Liver (tissue), 9 donors: ENCODE measurements around the gene CSMD2. TPM values are rescaled to one million over a fixed set of nuclear protein-coding genes. Genes with fewer than 3 reads are reported as not detected.
A peak's percentile ranks its signal among the peaks of the same experiment; 100 is the strongest.

Source experiments
- DNase-seq: peaks from one replicate; pipeline ENCODE4 v3.0.0-alpha.2; 2017; ENCODE audit warnings: low spot score
- H3K27ac ChIP-seq, 2 donors: one replicate each; pipeline ENCODE4 v1.7.0; 2013; ENCODE audit warnings: inconsistent platforms in 2 of 2, low read length in 2 of 2, control low read depth in 1 of 2, low read depth in 1 of 2, mild to moderate bottlenecking in 1 of 2
- H3K27me3 ChIP-seq, 4 donors: one replicate each; pipeline versions ENCODE4 v1.6.1 to v1.7.0; 2013; ENCODE audit warnings: low read length in 3 of 4, inconsistent platforms in 1 of 4, mild to moderate bottlenecking in 1 of 4, moderate library complexity in 1 of 4; ENCODE audit not compliant: control insufficient read depth in 4 of 4, insufficient read depth in 4 of 4
- H3K36me3 ChIP-seq, 4 donors: one replicate each; pipeline versions ENCODE4 v1.6.1 to v1.7.0; 2013; ENCODE audit warnings: low read length in 3 of 4, mild to moderate bottlenecking in 3 of 4, low read depth in 1 of 4, moderate library complexity in 1 of 4; ENCODE audit not compliant: control insufficient read depth in 4 of 4, insufficient read depth in 3 of 4
- H3K4me1 ChIP-seq, 4 donors: one replicate each; pipeline versions ENCODE4 v1.6.1 to v1.7.0; 2013; ENCODE audit warnings: low read length in 3 of 4, mild to moderate bottlenecking in 3 of 4, moderate library complexity in 1 of 4; ENCODE audit not compliant: control insufficient read depth in 4 of 4, insufficient read depth in 4 of 4
- H3K4me3 ChIP-seq, 3 donors: one replicate each; pipeline versions ENCODE4 v1.6.1 to v1.7.0; 2013; ENCODE audit warnings: low read length in 3 of 3, control low read depth in 1 of 3, low read depth in 1 of 3, mild to moderate bottlenecking in 1 of 3
- H3K9ac ChIP-seq, 2 donors: one replicate each; pipeline ENCODE4 v1.7.0; 2013; ENCODE audit warnings: low read length in 2 of 2, mild to moderate bottlenecking in 2 of 2, moderate library complexity in 2 of 2, control low read depth in 1 of 2, low read depth in 1 of 2
- H3K9me3 ChIP-seq, 4 donors: one replicate each; pipeline versions ENCODE4 v1.6.1 to v1.7.0; 2013; ENCODE audit warnings: low read length in 3 of 4; ENCODE audit not compliant: control insufficient read depth in 4 of 4
- ATF3 ChIP-seq: IDR thresholded peaks from 2 replicates; pipeline ENCODE4 v1.6.1; 2016; ENCODE audit warnings: antibody characterized with exemption
- EGR1 ChIP-seq, 2 donors: IDR thresholded peaks; 2 replicates each; pipeline ENCODE4 v1.6.1; 2016 to 2018; ENCODE audit warnings: antibody characterized with exemption in 2 of 2, low read depth in 2 of 2
- FOXA1 ChIP-seq: IDR thresholded peaks from 2 replicates; pipeline ENCODE4 v1.6.1; 2016; ENCODE audit warnings: antibody characterized with exemption
- FOXA2 ChIP-seq: IDR thresholded peaks from 2 replicates; pipeline ENCODE4 v1.6.1; 2016; ENCODE audit warnings: antibody characterized with exemption
- GABPA ChIP-seq, 2 donors: IDR thresholded peaks in 1 of 2; conservative IDR thresholded peaks in 1 of 2; 2 replicates each; pipeline ENCODE4 v1.6.1; 2016; ENCODE audit warnings: antibody characterized with exemption in 2 of 2, mild to moderate bottlenecking in 1 of 2, moderate library complexity in 1 of 2
- HNF4A ChIP-seq, 2 donors: conservative IDR thresholded peaks; 2 replicates each; pipeline ENCODE4 v1.6.1; 2016; ENCODE audit warnings: antibody characterized with exemption in 2 of 2, mild to moderate bottlenecking in 2 of 2
- RAD21 ChIP-seq, 2 donors: IDR thresholded peaks; 2 replicates each; pipeline ENCODE4 v1.6.1; 2016; ENCODE audit warnings: antibody characterized with exemption in 2 of 2, mild to moderate bottlenecking in 2 of 2
- REST ChIP-seq: IDR thresholded peaks from 2 replicates; pipeline ENCODE4 v1.6.1; 2016; ENCODE audit warnings: antibody characterized with exemption, mild to moderate bottlenecking
- RXRA ChIP-seq, 2 donors: IDR thresholded peaks; 2 replicates each; pipeline ENCODE4 v1.6.1; 2017 to 2018; ENCODE audit warnings: antibody characterized with exemption in 2 of 2, mild to moderate bottlenecking in 1 of 2
- WGBS: extraction: QIAGEN DNeasy Blood & Tissue Kit; methylation state at CpG from one replicate; pipeline ENCODE4 v1.1.7; 2013; 5-methylcytosine and 5-hydroxymethylcytosine counted together
- polyA plus RNA-seq, 2 donors: library from polyadenylated mRNA; stranded (reverse) in 1 of 2; unstranded in 1 of 2; fragments of 200-250 nt in 1 of 2; fragments of >200 nt in 1 of 2; fragmentation: Nextera tagmentation in 1 of 2; extraction: Ambion mirVana in 1 of 2; gene quantifications; one replicate each; pipeline versions ENCODE4 v1.2.1 to v1.2.3, GENCODE V29; 2013 to 2015
- total RNA-seq, 2 donors: library from RNA; depleted of rRNA; stranded (reverse); fragments of >200 nt; gene quantifications; one replicate each; pipeline ENCODE4 v1.2.3, GENCODE V29; 2014
- TF ChIP-seq, protein P1 (sequence below): fragments of 150-350 bp; IDR thresholded peaks from 2 replicates; pipeline ENCODE4 v1.5.1; 2017; ENCODE audit warnings: improper control_type of control experiment, low read depth, low read length; ENCODE audit not compliant: missing input control
- TF ChIP-seq, protein P2 (sequence below): IDR thresholded peaks from 2 replicates; pipeline ENCODE4 v1.6.1; 2016; ENCODE audit warnings: antibody characterized with exemption
- donor health status: healthy.
- donor health status: healthy.
- donor health status: healthy.
- donor health status: healthy.
- donor health status: healthy.

The CSMD2 gene
- total and polyA plus RNA-seq, 4 donors, result 0.08 to 0.09 TPM; not detected in 2

DNA sequence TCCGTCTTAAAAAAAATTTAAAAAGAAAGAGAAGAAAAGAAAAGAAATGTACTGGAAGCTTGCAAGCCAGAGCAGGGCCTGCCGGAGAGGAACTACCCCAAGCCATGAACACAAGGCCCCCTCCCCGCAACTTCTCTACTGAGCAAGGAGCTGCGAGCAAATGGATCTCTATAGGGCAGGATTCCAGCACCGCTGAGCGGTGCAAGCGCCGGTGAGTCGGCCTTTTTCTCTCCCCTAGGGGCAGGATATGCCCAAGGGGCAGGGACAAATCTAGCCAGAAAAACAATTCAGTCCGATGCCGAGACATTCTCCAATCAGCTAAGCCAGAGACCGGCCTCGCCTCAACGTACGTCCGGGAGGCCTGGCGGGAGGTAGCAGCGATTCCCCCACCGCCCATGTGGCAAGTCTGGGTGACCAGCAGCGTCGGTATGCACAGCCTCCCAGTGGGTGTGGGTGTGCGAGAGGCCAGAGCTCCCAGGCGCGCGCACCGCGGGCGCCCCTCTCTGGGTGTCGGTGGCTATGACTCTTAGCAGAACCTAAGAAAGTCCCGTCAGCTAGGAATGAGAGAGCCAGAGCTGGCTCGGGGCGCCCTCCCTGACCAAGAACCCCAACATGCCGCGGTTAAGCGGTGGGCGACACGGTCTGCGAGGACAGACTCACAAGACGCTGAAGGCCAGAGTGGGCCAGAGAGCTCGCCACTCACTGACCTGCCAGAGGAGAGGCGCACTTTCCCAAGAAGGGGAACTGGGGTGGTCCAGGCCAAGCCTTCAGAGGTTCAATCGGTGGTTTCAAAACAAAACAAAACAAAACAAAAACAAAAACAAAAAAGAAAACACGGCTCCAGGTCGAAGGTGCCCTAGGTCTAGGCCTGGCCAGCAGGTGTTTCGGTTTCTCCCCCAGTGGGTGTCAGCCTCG, 1.9 kb downstream of the CSMD2 start:
- TF ChIP-seq FOXA1, result no peak
- TF ChIP-seq, protein P1, sequence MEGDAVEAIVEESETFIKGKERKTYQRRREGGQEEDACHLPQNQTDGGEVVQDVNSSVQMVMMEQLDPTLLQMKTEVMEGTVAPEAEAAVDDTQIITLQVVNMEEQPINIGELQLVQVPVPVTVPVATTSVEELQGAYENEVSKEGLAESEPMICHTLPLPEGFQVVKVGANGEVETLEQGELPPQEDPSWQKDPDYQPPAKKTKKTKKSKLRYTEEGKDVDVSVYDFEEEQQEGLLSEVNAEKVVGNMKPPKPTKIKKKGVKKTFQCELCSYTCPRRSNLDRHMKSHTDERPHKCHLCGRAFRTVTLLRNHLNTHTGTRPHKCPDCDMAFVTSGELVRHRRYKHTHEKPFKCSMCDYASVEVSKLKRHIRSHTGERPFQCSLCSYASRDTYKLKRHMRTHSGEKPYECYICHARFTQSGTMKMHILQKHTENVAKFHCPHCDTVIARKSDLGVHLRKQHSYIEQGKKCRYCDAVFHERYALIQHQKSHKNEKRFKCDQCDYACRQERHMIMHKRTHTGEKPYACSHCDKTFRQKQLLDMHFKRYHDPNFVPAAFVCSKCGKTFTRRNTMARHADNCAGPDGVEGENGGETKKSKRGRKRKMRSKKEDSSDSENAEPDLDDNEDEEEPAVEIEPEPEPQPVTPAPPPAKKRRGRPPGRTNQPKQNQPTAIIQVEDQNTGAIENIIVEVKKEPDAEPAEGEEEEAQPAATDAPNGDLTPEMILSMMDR, result peak; percentile 53
- peak; percentile 72 to 80 for TF ChIP-seq RAD21 (IDR thresholded peaks at IDR 0.05)
- no peaks in the 10 kb centered on the region for H3K36me3 ChIP-seq
- H3K9me3 ChIP-seq, result peaks cover 0 to 4% (median 0%) of the 10 kb centered on the region in 4 donors
- H3K4me3 ChIP-seq, result peak overlapping the region; percentile 18 to 51 (median 33)
- 4% methylated on average over 46 of the region's 46 CpGs for WGBS
- H3K4me1 ChIP-seq, result peaks cover 15 to 31% (median 17%) of the 10 kb centered on the region in 4 donors
- no peak overlapping the region for H3K27ac ChIP-seq
- DNase-seq, result peak; percentile 43
- peaks cover 2 to 19% (median 13%) of the 10 kb centered on the region in 4 donors for H3K27me3 ChIP-seq
- peak overlapping the region in 1 of 2 donors; percentile 65 for H3K9ac ChIP-seq

GRCh38 chr1:34156739-34157138, 8.3 kb downstream of the CSMD2 start:
- H3K9ac ChIP-seq, result no peak overlapping the region
- H3K36me3 ChIP-seq, result no peaks in the 10 kb centered on the region
- H3K9me3 ChIP-seq, result peaks cover 0 to 4% (median 0%) of the 10 kb centered on the region in 4 donors
- no peak overlapping the region for H3K27ac ChIP-seq
- H3K27me3 ChIP-seq, result peaks cover 0 to 3% (median 0%) of the 10 kb centered on the region in 4 donors
- TF ChIP-seq REST, result no peak
- TF ChIP-seq GABPA (IDR thresholded peaks at IDR 0.05 in 1 of 2, conservative IDR thresholded peaks at IDR 0.05 in 1 of 2), result no peak
- no peak for TF ChIP-seq EGR1 (IDR thresholded peaks at IDR 0.05; ENCODE audit: low read depth in 2 of 2)
- no peak for TF ChIP-seq RXRA (IDR thresholded peaks at IDR 0.05)
- no peak for TF ChIP-seq ATF3
- TF ChIP-seq, protein P2, sequence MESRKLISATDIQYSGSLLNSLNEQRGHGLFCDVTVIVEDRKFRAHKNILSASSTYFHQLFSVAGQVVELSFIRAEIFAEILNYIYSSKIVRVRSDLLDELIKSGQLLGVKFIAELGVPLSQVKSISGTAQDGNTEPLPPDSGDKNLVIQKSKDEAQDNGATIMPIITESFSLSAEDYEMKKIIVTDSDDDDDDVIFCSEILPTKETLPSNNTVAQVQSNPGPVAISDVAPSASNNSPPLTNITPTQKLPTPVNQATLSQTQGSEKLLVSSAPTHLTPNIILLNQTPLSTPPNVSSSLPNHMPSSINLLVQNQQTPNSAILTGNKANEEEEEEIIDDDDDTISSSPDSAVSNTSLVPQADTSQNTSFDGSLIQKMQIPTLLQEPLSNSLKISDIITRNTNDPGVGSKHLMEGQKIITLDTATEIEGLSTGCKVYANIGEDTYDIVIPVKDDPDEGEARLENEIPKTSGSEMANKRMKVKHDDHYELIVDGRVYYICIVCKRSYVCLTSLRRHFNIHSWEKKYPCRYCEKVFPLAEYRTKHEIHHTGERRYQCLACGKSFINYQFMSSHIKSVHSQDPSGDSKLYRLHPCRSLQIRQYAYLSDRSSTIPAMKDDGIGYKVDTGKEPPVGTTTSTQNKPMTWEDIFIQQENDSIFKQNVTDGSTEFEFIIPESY, result no peak
- TF ChIP-seq HNF4A (conservative IDR thresholded peaks at IDR 0.05), result no peak
- TF ChIP-seq FOXA2, result no peak
- no peaks in the 10 kb centered on the region for H3K4me1 ChIP-seq
- no peak for DNase-seq
- 45% methylated on average over 3 of the region's 3 CpGs for WGBS
- no peak overlapping the region for H3K4me3 ChIP-seq
